CD14-positive monocyte (primary cell): Measurements from ENCODE around the gene ADAMTSL1. TPM values are rescaled to one million over a fixed set of nuclear protein-coding genes. Genes with fewer than 3 reads are reported as not detected.

Source experiments
- DNase-seq, 3 donors: peaks; one replicate each; pipeline ENCODE4 v3.0.0-alpha.2; 2011 to 2022
- H2AFZ ChIP-seq: 2 replicates; pipeline ENCODE4 v1.6.0; 2012; ENCODE audit warnings: mild to moderate bottlenecking, low read depth, low read length, inconsistent platforms; ENCODE audit not compliant: insufficient read depth, poor library complexity, severe bottlenecking
- H3K27ac ChIP-seq, 2 donors: 1 replicate in 1 of 2; 2 replicates in 1 of 2; pipeline ENCODE4 v1.5.1; 2012 to 2013; ENCODE audit warnings: low read length in 2 of 2, control low read depth in 1 of 2, inconsistent platforms in 1 of 2, low read depth in 1 of 2, mild to moderate bottlenecking in 1 of 2
- H3K27me3 ChIP-seq, 2 donors: one replicate each; pipeline versions ENCODE4 v1.6.0 to v1.6.1; 2011 to 2013; ENCODE audit warnings: low read length in 2 of 2; ENCODE audit not compliant: control insufficient read depth in 2 of 2, insufficient read depth in 2 of 2
- H3K36me3 ChIP-seq, 2 donors: replicated peaks in 1 of 2; 1 replicate in 1 of 2; 2 replicates in 1 of 2; pipeline versions ENCODE4 v1.5.1 to v1.6.1; 2012 to 2013; ENCODE audit warnings: low read length in 2 of 2, control low read depth in 1 of 2, inconsistent platforms in 1 of 2, mild to moderate bottlenecking in 1 of 2; ENCODE audit not compliant: insufficient read depth in 2 of 2, control insufficient read depth in 1 of 2
- H3K4me1 ChIP-seq, 2 donors: 1 replicate in 1 of 2; 2 replicates in 1 of 2; pipeline versions ENCODE4 v1.5.1 to v1.6.1; 2012 to 2013; ENCODE audit warnings: low read length in 2 of 2, control low read depth in 1 of 2, inconsistent platforms in 1 of 2, mild to moderate bottlenecking in 1 of 2, moderate library complexity in 1 of 2; ENCODE audit not compliant: insufficient read depth in 2 of 2, control insufficient read depth in 1 of 2
- H3K4me2 ChIP-seq: replicated peaks from 2 replicates; pipeline ENCODE3; 2012; ENCODE audit warnings: low read length, moderate library complexity, mild to moderate bottlenecking; ENCODE audit not compliant: poor library complexity, severe bottlenecking; ENCODE audit errors: extremely low read depth
- H3K4me3 ChIP-seq, 3 experiments: fragments of 200-600 bp in 1 of 3; sonication (generic) in 1 of 3; replicated peaks in 1 of 3; 1 replicate in 2 of 3; 2 replicates in 1 of 3; pipeline ENCODE4 v1.5.1; 2011 to 2013; ENCODE audit warnings: low read length in 3 of 3, mild to moderate bottlenecking in 3 of 3, control low read depth in 2 of 3, low read depth in 2 of 3, inconsistent platforms in 1 of 3, moderate library complexity in 1 of 3
- H3K79me2 ChIP-seq: 2 replicates; pipeline ENCODE4 v1.6.0; 2012; ENCODE audit warnings: mild to moderate bottlenecking, control low read depth, inconsistent platforms, low read length, moderate library complexity; ENCODE audit not compliant: insufficient read depth
- H3K9ac ChIP-seq: 2 replicates; pipeline ENCODE4 v1.6.0; 2017; ENCODE audit warnings: low read length, mild to moderate bottlenecking; ENCODE audit not compliant: insufficient read depth, poor library complexity, severe bottlenecking
- H3K9me3 ChIP-seq, 2 donors: replicated peaks in 1 of 2; 1 replicate in 1 of 2; 2 replicates in 1 of 2; pipeline versions ENCODE4 v1.5.1 to v1.6.1; 2012 to 2013; ENCODE audit warnings: low read length in 2 of 2, control low read depth in 1 of 2; ENCODE audit not compliant: control insufficient read depth in 1 of 2, insufficient read depth in 1 of 2
- H4K20me1 ChIP-seq: 2 replicates; pipeline ENCODE4 v1.6.0; 2012; ENCODE audit warnings: mild to moderate bottlenecking, low read length, control low read depth, moderate library complexity; ENCODE audit not compliant: insufficient read depth
- H3K27ac Mint-ChIP-seq, 7 donors: one replicate each; pipeline ENCODE4 v1.8.0; 2020; ENCODE audit warnings: mild to moderate bottlenecking in 7 of 7, mixed read lengths in 7 of 7, moderate library complexity in 6 of 7, inconsistent platforms in 2 of 7
- H3K27me3 Mint-ChIP-seq, 3 donors: one replicate each; pipeline ENCODE4 v1.8.0; 2021 to 2022; ENCODE audit warnings: low read depth in 3 of 3, mild to moderate bottlenecking in 3 of 3, mixed read lengths in 3 of 3, moderate library complexity in 3 of 3, inconsistent platforms in 1 of 3
- H3K36me3 Mint-ChIP-seq, 2 donors: one replicate each; pipeline ENCODE4 v1.8.0; 2020; ENCODE audit warnings: mixed read lengths in 2 of 2, inconsistent platforms in 1 of 2, mild to moderate bottlenecking in 1 of 2
- H3K4me1 Mint-ChIP-seq: one replicate; pipeline ENCODE4 v1.8.0; 2020; ENCODE audit warnings: mild to moderate bottlenecking, mixed read lengths
- H3K4me3 Mint-ChIP-seq, 2 donors: one replicate each; pipeline ENCODE4 v1.8.0; 2020; ENCODE audit warnings: mild to moderate bottlenecking in 2 of 2, mixed read lengths in 2 of 2, moderate library complexity in 1 of 2
- H3K9me3 Mint-ChIP-seq, 7 donors: one replicate each; pipeline ENCODE4 v1.8.0; 2020 to 2022; ENCODE audit warnings: mixed read lengths in 7 of 7, mild to moderate bottlenecking in 6 of 7, moderate library complexity in 6 of 7, inconsistent platforms in 2 of 7
- WGBS: methylation state at CpG from one replicate; pipeline ENCODE4 v1.1.5; 2013; ENCODE audit warnings: missing lambda C conversion rate; ENCODE audit not compliant: insufficient coverage; 5-methylcytosine and 5-hydroxymethylcytosine counted together
- intact Hi-C, 2 donors: fragments of 100-400 bp; cut with micrococcal nuclease; formaldehyde crosslinking; loops; one replicate each; pipeline versions ENCODE4 v1.15.0 to v1.15.1; 2023
- polyA plus RNA-seq, 3 donors: library from polyadenylated mRNA; depleted of rRNA in 1 of 3; unstranded in 2 of 3; stranded (reverse) in 1 of 3; fragments of 300-500 nt in 2 of 3; fragments of >200 nt in 1 of 3; fragmentation: Illumina TruSeq in 2 of 3; gene quantifications; 1 replicate in 2 of 3; 2 replicates in 1 of 3; pipeline ENCODE4 v1.2.3, GENCODE V29; 2012 to 2021
- TF ChIP-seq, protein P1 (sequence below): fragments of 200-600 bp; IDR thresholded peaks from one replicate; pipeline ENCODE4 v1.8.0; 2022; ENCODE audit warnings: antibody characterized with exemption, mild to moderate bottlenecking

ADAMTSL1 gene
- polyA plus RNA-seq, 3 donors: not detected

DNA sequence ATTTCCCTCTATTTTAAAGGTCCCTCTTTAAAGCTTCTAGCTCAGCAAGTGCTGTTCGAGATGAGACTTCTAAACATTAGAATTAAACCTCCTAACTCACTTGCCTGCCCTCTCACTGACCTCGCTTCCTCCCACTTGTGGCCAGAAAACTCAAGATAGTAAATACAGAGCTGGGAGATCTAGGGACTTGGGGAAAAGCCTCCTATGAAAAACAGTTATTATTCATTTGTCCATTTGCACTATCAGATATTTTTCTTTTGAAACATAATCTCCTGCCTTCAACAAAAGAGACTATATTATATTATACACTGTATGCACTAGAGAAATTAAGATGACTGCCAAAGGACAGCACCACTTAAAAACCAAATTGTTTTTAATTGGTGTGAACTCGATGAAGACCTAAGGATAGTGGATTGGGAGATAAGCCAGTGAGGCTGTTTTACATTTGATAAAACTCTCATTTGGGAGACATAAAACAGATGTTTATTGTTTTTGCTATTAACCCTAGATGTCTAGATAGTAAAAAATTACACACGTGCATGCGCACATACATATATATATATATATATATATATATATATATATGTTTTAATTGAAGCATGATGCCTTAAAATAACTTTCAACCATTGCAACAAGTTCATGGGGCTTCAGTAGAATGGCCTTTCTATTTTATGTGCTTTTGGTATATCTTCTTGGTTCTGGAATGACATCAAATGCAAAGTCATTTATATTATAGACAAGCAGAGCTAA is 229.4 kb downstream of the ADAMTSL1 start:
- Histone ChIP-seq H2AFZ (no peak overlapping the region), H3K79me2 (no peaks in the 10 kb centered on the region), H3K9me3 (no peaks in the 10 kb centered on the region), H3K27ac (no peak overlapping the region), H3K9ac (no peak overlapping the region), H3K4me1 (no peaks in the 10 kb centered on the region), H3K4me2 (no peak overlapping the region), H4K20me1 (no peaks in the 10 kb centered on the region), H3K4me3 (no peak overlapping the region), H3K36me3 (no peaks in the 10 kb centered on the region), H3K27me3 (no peaks in the 10 kb centered on the region)
- no peaks in the 10 kb centered on the region for H3K4me1 Mint-ChIP-seq
- peaks cover 0 to 2% (median 2%) of the 10 kb centered on the region in 7 donors for H3K9me3 Mint-ChIP-seq
- TF ChIP-seq, protein P1, sequence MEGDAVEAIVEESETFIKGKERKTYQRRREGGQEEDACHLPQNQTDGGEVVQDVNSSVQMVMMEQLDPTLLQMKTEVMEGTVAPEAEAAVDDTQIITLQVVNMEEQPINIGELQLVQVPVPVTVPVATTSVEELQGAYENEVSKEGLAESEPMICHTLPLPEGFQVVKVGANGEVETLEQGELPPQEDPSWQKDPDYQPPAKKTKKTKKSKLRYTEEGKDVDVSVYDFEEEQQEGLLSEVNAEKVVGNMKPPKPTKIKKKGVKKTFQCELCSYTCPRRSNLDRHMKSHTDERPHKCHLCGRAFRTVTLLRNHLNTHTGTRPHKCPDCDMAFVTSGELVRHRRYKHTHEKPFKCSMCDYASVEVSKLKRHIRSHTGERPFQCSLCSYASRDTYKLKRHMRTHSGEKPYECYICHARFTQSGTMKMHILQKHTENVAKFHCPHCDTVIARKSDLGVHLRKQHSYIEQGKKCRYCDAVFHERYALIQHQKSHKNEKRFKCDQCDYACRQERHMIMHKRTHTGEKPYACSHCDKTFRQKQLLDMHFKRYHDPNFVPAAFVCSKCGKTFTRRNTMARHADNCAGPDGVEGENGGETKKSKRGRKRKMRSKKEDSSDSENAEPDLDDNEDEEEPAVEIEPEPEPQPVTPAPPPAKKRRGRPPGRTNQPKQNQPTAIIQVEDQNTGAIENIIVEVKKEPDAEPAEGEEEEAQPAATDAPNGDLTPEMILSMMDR: no peak
- no peaks in the 10 kb centered on the region for H3K36me3 Mint-ChIP-seq
- no peak for DNase-seq
- no peak overlapping the region for H3K27ac Mint-ChIP-seq
- WGBS: no CpG with 5 or more reads among the region's 5 CpGs
- intact Hi-C loops: no loop called here
- peaks cover 0 to 2% (median 1%) of the 10 kb centered on the region in 3 donors for H3K27me3 Mint-ChIP-seq
- no peak overlapping the region for H3K4me3 Mint-ChIP-seq

DNA sequence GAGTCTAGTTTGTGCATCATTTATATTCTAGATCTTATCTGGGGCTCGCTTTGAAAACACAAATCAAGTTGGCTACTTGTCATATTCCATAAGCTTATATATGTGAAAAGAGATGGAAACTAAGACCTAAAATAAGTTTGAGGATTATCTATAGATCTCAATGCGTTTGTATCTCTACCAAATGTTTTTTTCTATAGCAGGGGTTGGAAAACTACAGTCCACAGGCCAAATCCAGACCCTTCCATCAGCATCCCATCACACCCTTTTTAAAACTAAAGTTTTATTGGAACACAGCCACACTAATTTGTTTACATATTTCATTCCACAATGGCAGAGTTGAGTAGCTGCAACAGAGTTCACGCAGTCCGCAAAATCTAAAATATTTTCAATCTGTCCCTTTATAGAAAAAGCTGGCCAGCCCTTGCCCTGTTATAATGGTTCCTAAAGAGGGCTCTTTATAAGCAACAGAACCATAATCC is 230.0 kb downstream of the ADAMTSL1 start:
- Histone ChIP-seq H3K4me2 (no peak overlapping the region), H3K79me2 (no peaks in the 10 kb centered on the region), H2AFZ (no peak overlapping the region), H3K4me3 (no peak overlapping the region), H3K9me3 (no peaks in the 10 kb centered on the region), H3K4me1 (no peaks in the 10 kb centered on the region), H3K9ac (no peak overlapping the region), H3K36me3 (no peaks in the 10 kb centered on the region), H4K20me1 (no peaks in the 10 kb centered on the region), H3K27me3 (no peaks in the 10 kb centered on the region), H3K27ac (no peak overlapping the region)
- H3K27me3 Mint-ChIP-seq: peaks cover 0 to 2% (median 1%) of the 10 kb centered on the region in 3 donors
- H3K4me1 Mint-ChIP-seq: no peaks in the 10 kb centered on the region
- H3K27ac Mint-ChIP-seq: no peak overlapping the region
- WGBS: no CpG with 5 or more reads among the region's 4 CpGs
- intact Hi-C loops: no loop called here
- no peaks in the 10 kb centered on the region for H3K36me3 Mint-ChIP-seq
- no peak overlapping the region for H3K4me3 Mint-ChIP-seq
- TF ChIP-seq, protein P1: no peak
- DNase-seq: no peak
- H3K9me3 Mint-ChIP-seq: peaks cover 0 to 2% (median 0%) of the 10 kb centered on the region in 7 donors
